Peyer's patch (tissue), 4 donors: ENCODE data around the gene P3H3. TPM values are rescaled to one million over a fixed set of nuclear protein-coding genes. Genes with fewer than 3 reads are reported as not detected.
A peak's percentile ranks its signal among the peaks of the same experiment; 100 is the strongest.

Source experiments
- DNase-seq, 3 donors: peaks; one replicate each; pipeline ENCODE4 v3.0.0-alpha.2; 2017 to 2019
- H3K27ac ChIP-seq, 4 donors: fragments of 200-600 bp; sonication (generic); one replicate each; pipeline ENCODE4 v1.5.1; 2016 to 2019
- H3K27me3 ChIP-seq, 2 donors: fragments of 200-600 bp; sonication (generic); one replicate each; pipeline ENCODE4 v1.5.1; 2019
- H3K36me3 ChIP-seq, 3 donors: fragments of 200-600 bp; sonication (generic); one replicate each; pipeline ENCODE4 v1.5.1; 2016 to 2019
- H3K4me1 ChIP-seq, 4 donors: fragments of 200-600 bp; sonication (generic); one replicate each; pipeline ENCODE4 v1.5.1; 2016 to 2019
- H3K4me3 ChIP-seq, 4 donors: fragments of 200-600 bp; sonication (generic); 1 replicate in 3 of 4; 2 replicates in 1 of 4; pipeline ENCODE4 v1.5.1; 2016 to 2019; ENCODE audit warnings: mild to moderate bottlenecking in 1 of 4
- H3K9me3 ChIP-seq, 4 donors: fragments of 200-600 bp; sonication (generic); one replicate each; pipeline ENCODE4 v1.5.1; 2016 to 2019; ENCODE audit warnings: mild to moderate bottlenecking in 1 of 4
- CTCF ChIP-seq, 6 experiments: fragments of 450-650 bp in 4 of 6; fragments of 200-600 bp in 2 of 6; sonication (generic) in 1 of 6; IDR thresholded peaks; one replicate each; pipeline ENCODE4 v1.5.1; 2017 to 2019; ENCODE audit warnings: antibody characterized with exemption in 6 of 6, mild to moderate bottlenecking in 3 of 6, moderate library complexity in 1 of 6
- POLR2A ChIP-seq, 2 donors: fragments of 450-650 bp; IDR thresholded peaks; one replicate each; pipeline ENCODE4 v1.5.1; 2017; ENCODE audit warnings: antibody characterized with exemption in 2 of 2, mild to moderate bottlenecking in 2 of 2, moderate library complexity in 2 of 2
- total RNA-seq, 4 donors: library from RNA; depleted of rRNA; stranded (reverse); fragments of >200 nt; gene quantifications; one replicate each; pipeline ENCODE4 v1.1.0, GENCODE V29; 2016

The P3H3 gene
- total RNA-seq, 4 donors from 2014 or later = 3.7 to 40.4 (median 8.7) TPM

- Histone ChIP-seq H3K4me1 (peaks cover 0 to 2% (median under 1%) of the 10 kb centered on the region in 4 donors), H3K4me3 (no peak overlapping the region), H3K27ac (peak overlapping the region in 1 of 4 donors; percentile 55), H3K9me3 (no peaks in the 10 kb centered on the region), H3K36me3 (no peaks in the 10 kb centered on the region), H3K27me3 (no peaks in the 10 kb centered on the region)
- no peak for DNase-seq
- TF ChIP-seq POLR2A (IDR thresholded peaks at IDR 0.05) = no peak
- TF ChIP-seq CTCF (IDR thresholded peaks at IDR 0.05) = no peak
Measured at GRCh38 chr12:6787309-6787708, 40.9 kb upstream of the P3H3 start.

- Histone ChIP-seq H3K9me3 (no peaks in the 10 kb centered on the region), H3K4me3 (peak within 1 kb of the TSS; percentile 16 to 49 (median 36)), H3K36me3 (no peaks in the 10 kb centered on the region), H3K27me3 (no peaks in the 10 kb centered on the region), H3K4me1 (peaks cover 0 to 10% (median 1%) of the 10 kb centered on the region in 4 donors), H3K27ac (peak within 1 kb of the TSS; percentile 63 to 85 (median 74))
- no peak for TF ChIP-seq CTCF (IDR thresholded peaks at IDR 0.05)
- TF ChIP-seq POLR2A (IDR thresholded peaks at IDR 0.05) = peak in 1 of 2 donors; percentile 22
- peak in 2 of 3 donors; percentile 86 to 87 for DNase-seq
Measured at GRCh38 chr12:6788972-6789924, 39.0 kb upstream of the P3H3 start, which contains the start of gene CD4. CD4 (plus strand) TSS chr12:6789528; CDS start chr12:6800139, 10,611 bp downstream.

- peak overlapping the region; percentile 24 to 76 (median 66) for H3K27ac ChIP-seq
- TF ChIP-seq CTCF (IDR thresholded peaks at IDR 0.05) (no peak), POLR2A (IDR thresholded peaks at IDR 0.05) (no peak)
- H3K4me3 ChIP-seq = peak overlapping the region; percentile 16 to 41 (median 26)
- no peaks in the 10 kb centered on the region for H3K27me3 ChIP-seq
- no peak for DNase-seq
- H3K36me3 ChIP-seq = no peaks in the 10 kb centered on the region
- peaks cover 0 to 10% (median 1%) of the 10 kb centered on the region in 4 donors for H3K4me1 ChIP-seq
- no peaks in the 10 kb centered on the region for H3K9me3 ChIP-seq
Measured at GRCh38 chr12:6790496-6791150, 37.6 kb upstream of the P3H3 start.

GRCh38 chr12:6791931-6792520 is 36.2 kb upstream of the P3H3 start:
- H3K27ac ChIP-seq = peak overlapping the region in 3 of 4 donors; percentile 61 to 76 (median 71)
- no peak for DNase-seq
- TF ChIP-seq POLR2A (IDR thresholded peaks at IDR 0.05) (no peak), CTCF (IDR thresholded peaks at IDR 0.05) (no peak)
- no peaks in the 10 kb centered on the region for H3K9me3 ChIP-seq
- peak overlapping the region in 3 of 4 donors; percentile 22 to 35 (median 30) for H3K4me3 ChIP-seq
- H3K4me1 ChIP-seq = peaks cover 0 to 10% (median 1%) of the 10 kb centered on the region in 4 donors
- H3K27me3 ChIP-seq = no peaks in the 10 kb centered on the region
- no peaks in the 10 kb centered on the region for H3K36me3 ChIP-seq

GRCh38 chr12:6792522-6793201 is 35.5 kb upstream of the P3H3 start:
- peak overlapping the region in 3 of 4 donors; percentile 16 to 35 (median 22) for H3K4me3 ChIP-seq
- no peaks in the 10 kb centered on the region for H3K9me3 ChIP-seq
- no peaks in the 10 kb centered on the region for H3K27me3 ChIP-seq
- peaks cover 0 to 10% (median 1%) of the 10 kb centered on the region in 4 donors for H3K4me1 ChIP-seq
- no peak for TF ChIP-seq POLR2A (IDR thresholded peaks at IDR 0.05)
- no peak for TF ChIP-seq CTCF (IDR thresholded peaks at IDR 0.05)
- H3K27ac ChIP-seq = peak overlapping the region in 3 of 4 donors; percentile 61 to 76 (median 71)
- DNase-seq = no peak
- H3K36me3 ChIP-seq = no peaks in the 10 kb centered on the region
